ENCODE results near the gene CERS4.
"Not testable (repeated sequence)": the region's sequence is repeated elsewhere in the genome, so short reads cannot be mapped to it uniquely, and the experiment has no call there.

CERS4 gene

GRCh38 chr19:8212212-8212611, 3.0 kb downstream of the CERS4 start:
- ChIA-PET CTCF (interaction anchor here (1.7 kb wide), 1 partner anchor 54 kb away, joined by 5 read pairs; no protein-coding TSS in a partner anchor), POLR2A (interaction anchor here (1.0 kb wide), 1 partner anchor 19 kb away, joined by 8 read pairs; no protein-coding TSS in a partner anchor)
- no peak for TF ChIP-seq CTCF (IDR thresholded peaks at IDR 0.05; ENCODE audit: control extremely low read depth, extremely low read depth, low read depth, missing control alignments)
- no peak for DNase-seq (ENCODE audit: extremely low spot score)

- no peak for DNase-seq (ENCODE audit: extremely low spot score)
- POLR2A ChIA-PET, result no interaction called here
- CTCF ChIA-PET, result interaction anchor here (1.7 kb wide), 1 partner anchor 54 kb away, joined by 5 read pairs; no protein-coding TSS in a partner anchor
- TF ChIP-seq CTCF (IDR thresholded peaks at IDR 0.05; ENCODE audit: control extremely low read depth, extremely low read depth, low read depth, missing control alignments), result no peak
Observed at GRCh38 chr19:8212916-8213315, 3.7 kb downstream of the CERS4 start.

GRCh38 chr19:8213827-8214672, 4.9 kb downstream of the CERS4 start:
- ChIA-PET POLR2A (no interaction called here), CTCF (interaction anchor here (0.9 kb wide), 1 partner anchor 56 kb away, joined by 3 read pairs; no protein-coding TSS in a partner anchor)
- DNase-seq (ENCODE audit: extremely low spot score), result no peak
- TF ChIP-seq CTCF (IDR thresholded peaks at IDR 0.05; ENCODE audit: control extremely low read depth, extremely low read depth, low read depth, missing control alignments), result no peak

GRCh38 chr19:8214802-8215201, 5.6 kb downstream of the CERS4 start:
- no peak for DNase-seq (ENCODE audit: extremely low spot score)
- CTCF ChIA-PET, result interaction anchor here (0.9 kb wide), 1 partner anchor 56 kb away, joined by 3 read pairs; no protein-coding TSS in a partner anchor
- TF ChIP-seq CTCF (IDR thresholded peaks at IDR 0.05; ENCODE audit: control extremely low read depth, extremely low read depth, low read depth, missing control alignments), result no peak
- POLR2A ChIA-PET, result interaction anchor here (0.7 kb wide), 1 partner anchor 287 kb away, joined by 3 read pairs; no protein-coding TSS in a partner anchor

- ChIA-PET CTCF (interaction anchor here (1.0 kb wide), 1 partner anchor 14 kb away, joined by 3 read pairs; no protein-coding TSS in a partner anchor), POLR2A (no interaction called here)
- DNase-seq (ENCODE audit: extremely low spot score), result no peak
- TF ChIP-seq CTCF (IDR thresholded peaks at IDR 0.05; ENCODE audit: control extremely low read depth, extremely low read depth, low read depth, missing control alignments), result no peak
Observed at GRCh38 chr19:8215783-8216182, 6.6 kb downstream of the CERS4 start.

- no peak for DNase-seq (ENCODE audit: extremely low spot score)
- TF ChIP-seq CTCF (IDR thresholded peaks at IDR 0.05; ENCODE audit: control extremely low read depth, extremely low read depth, low read depth, missing control alignments), result no peak
- ChIA-PET CTCF (interaction anchor here (1.0 kb wide), 1 partner anchor 13 kb away, joined by 3 read pairs; no protein-coding TSS in a partner anchor), POLR2A (no interaction called here)
Observed at GRCh38 chr19:8216357-8216756, 7.2 kb downstream of the CERS4 start.

GRCh38 chr19:8218127-8218526, 9.0 kb downstream of the CERS4 start:
- peak; percentile 10 for DNase-seq (ENCODE audit: extremely low spot score)
- POLR2A ChIA-PET, CTCF ChIA-PET: not testable (repeated sequence)
